ENCODE data around the gene HYLS1.

Gene HYLS1

DNA sequence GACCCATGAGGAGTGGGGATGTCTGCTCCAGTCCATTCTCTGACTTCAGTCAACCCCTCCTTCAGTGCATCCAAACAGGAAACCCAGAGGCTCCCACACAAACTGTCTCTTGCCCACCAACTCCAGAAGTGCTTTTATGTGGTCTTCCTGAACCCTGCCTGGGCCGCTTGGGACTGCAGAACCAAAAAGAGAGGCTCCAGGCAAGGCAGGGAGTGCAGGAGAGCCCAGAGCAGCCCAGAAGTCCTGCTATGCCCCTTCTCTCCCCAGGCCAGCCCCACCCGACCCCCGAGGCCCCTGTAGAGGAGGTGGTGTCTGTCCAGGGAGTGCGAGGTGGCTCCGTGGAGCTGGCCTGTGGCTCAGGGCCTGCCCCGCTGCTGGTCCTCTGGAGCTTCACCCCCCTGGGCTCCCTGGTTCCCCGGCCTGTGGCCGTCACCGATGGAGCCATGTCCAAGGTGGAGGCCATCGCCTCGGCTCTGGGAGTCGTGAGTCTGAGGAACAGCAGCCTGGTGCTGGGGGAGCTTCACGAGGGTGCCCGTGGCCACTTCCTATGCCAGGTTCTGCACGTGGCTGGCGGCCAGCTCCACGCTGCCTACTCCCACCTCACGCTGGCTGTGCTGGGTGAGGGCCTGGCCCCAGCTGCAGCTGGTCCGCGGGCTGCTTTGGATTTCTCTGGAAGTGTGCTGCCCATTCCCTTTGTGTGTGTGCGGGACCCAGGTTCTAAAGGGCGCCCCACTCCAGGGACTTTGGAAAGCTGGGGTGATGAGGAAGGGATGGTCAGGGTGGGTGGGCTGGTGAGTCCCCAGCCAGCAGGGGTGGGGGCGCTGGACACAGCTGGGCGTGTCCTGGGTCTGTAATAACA is 60.2 kb downstream of the HYLS1 start:
- Mint-ChIP-seq H3K4me3 (no peak overlapping the region), H3K36me3 (no peaks in the 10 kb centered on the region), H3K27ac (no peak overlapping the region), H3K9me3 (no peaks in the 10 kb centered on the region), H3K4me1 (peaks cover under 1% of the 10 kb centered on the region)
- ATAC-seq (no peak), DNase-seq (ENCODE audit: low spot score in 2 of 2) (no peak)

DNA sequence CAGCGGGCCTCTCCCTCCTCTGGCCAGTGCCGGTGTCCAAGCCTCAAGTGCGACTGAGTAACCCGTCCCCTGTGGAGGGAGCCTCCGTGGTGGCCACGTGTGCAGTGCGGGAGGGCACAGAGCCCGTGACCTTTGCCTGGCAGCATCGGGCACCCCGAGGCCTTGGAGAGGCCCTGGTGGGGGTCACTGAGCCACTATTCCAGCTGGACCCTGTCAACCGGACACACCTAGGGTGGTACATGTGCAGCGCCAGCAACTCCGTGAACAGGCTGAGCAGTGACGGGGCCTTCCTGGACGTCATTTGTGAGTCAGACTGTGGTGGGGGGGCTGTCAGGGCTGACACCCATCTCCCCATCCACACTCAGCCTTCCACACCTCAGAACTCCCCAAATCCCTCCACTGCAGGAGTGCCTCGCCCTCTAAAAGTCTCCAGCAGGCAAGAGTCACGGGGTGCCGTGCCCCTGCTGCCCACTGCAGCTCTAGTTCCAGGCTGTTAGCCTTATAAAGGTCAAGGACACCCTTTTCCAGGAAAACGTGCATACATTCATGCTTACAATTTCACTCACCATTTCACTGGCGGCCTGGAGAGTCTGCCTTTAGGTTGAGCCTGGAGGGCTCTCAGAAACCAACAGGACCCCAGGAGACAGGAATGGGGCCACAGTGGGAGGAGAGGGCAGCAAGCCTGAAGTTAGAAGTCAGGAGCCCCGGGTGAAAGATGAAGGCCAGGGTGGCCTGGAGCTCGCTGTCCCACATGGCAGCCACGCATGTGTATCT is 61.0 kb downstream of the HYLS1 start:
- DNase-seq (ENCODE audit: low spot score in 2 of 2) = no peak
- Mint-ChIP-seq H3K36me3 (no peaks in the 10 kb centered on the region), H3K27ac (no peak overlapping the region), H3K4me1 (no peaks in the 10 kb centered on the region), H3K9me3 (no peaks in the 10 kb centered on the region), H3K4me3 (no peak overlapping the region)
- no peak for ATAC-seq

DNA sequence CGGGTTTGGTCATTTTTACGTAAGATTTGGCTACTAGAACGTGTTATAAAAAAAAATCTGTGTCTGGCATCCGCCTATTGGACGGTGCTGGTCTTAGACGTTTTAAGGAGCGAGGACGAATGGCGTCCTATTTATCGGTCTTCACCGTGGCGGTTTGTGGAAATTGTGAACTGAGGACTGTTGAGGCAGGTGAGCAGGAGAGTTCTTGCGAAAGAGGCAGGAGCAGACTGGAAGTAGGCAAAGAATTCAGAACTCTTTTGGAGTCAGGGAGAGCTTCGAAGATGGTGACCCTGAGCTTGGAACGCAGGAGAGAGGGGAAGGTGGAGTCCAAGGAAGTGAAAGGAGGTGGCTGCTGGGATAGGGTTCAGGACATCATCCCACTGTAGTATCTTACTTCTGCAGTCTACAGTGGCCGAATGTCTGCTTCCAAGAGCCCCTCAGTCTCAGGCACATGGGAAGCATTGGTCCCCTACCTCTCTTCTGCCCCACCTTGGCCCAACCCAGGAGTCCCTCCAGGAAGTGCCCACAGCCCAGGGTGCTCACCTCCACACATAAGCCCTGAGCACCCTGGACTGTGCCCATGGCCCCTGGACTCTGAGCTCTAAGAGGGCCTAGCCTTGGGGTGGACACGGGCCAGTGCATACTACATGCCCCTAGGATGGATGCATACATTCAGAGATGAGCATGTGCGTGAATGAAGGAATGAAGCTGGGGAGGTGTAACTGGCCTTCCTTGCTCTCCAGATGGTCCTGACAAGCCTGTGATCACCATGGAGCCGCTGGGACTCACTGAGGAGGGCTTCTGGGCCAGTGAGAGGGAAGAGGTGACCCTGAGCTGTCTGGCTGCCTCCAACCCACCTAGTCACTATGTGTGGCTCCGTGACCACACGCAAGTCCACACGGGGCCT is 62.1 kb downstream of the HYLS1 start:
- no peak overlapping the region for H3K4me3 Mint-ChIP-seq
- ATAC-seq (no peak), DNase-seq (ENCODE audit: low spot score in 2 of 2) (no peak)
- no peaks in the 10 kb centered on the region for H3K4me1 Mint-ChIP-seq
- no peaks in the 10 kb centered on the region for H3K36me3 Mint-ChIP-seq
- no peaks in the 10 kb centered on the region for H3K9me3 Mint-ChIP-seq
- no peak overlapping the region for H3K27ac Mint-ChIP-seq

- no peak for DNase-seq (ENCODE audit: low spot score in 2 of 2)
- Mint-ChIP-seq H3K4me1 (no peaks in the 10 kb centered on the region), H3K9me3 (no peaks in the 10 kb centered on the region), H3K4me3 (no peak overlapping the region), H3K36me3 (no peaks in the 10 kb centered on the region), H3K27ac (no peak overlapping the region)
- peak; percentile 27 for ATAC-seq
Observed at GRCh38 chr11:125950178-125950490, 62.7 kb downstream of the HYLS1 start.

All from stimulated activated effector memory CD8-positive, alpha-beta T cell treated with anti-CD3 and anti-CD28 coated beads, Interleukin-12 subunit alpha, Interleukin-12 subunit beta, amount 100 ng/mL, for 72 hours (primary cell).